ENCODE results near the gene MUC5AC. TPM values are rescaled to one million over a fixed set of nuclear protein-coding genes. Genes with fewer than 3 reads are reported as not detected.

Gene MUC5AC
- total RNA-seq, 1 donor from 2014 or later: 1.4 TPM

DNA sequence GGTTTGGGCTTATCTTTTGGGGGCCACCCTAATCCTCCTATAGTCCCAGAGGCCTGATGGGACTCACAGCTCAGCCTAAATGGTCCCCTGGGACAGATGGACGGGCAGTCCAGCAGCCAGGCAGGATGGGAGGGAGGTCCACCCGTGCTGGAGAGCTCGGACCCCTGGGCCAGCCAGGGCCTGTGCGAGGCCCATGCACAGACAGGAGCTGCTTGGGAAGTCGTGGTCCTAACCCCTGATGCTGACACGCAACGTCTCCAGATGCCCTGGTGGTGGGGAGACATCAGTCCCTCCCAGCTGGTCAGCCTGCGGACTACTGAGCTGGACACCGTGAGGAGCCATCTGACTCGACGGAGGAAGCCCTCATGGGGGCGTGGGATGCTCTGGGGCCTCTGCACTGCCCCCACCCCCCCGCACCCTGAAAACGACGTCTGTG lies 31.2 kb upstream of the MUC5AC start:
- no peaks in the 10 kb centered on the region for H3K9me3 Mint-ChIP-seq
- TF ChIP-seq, protein P1, sequence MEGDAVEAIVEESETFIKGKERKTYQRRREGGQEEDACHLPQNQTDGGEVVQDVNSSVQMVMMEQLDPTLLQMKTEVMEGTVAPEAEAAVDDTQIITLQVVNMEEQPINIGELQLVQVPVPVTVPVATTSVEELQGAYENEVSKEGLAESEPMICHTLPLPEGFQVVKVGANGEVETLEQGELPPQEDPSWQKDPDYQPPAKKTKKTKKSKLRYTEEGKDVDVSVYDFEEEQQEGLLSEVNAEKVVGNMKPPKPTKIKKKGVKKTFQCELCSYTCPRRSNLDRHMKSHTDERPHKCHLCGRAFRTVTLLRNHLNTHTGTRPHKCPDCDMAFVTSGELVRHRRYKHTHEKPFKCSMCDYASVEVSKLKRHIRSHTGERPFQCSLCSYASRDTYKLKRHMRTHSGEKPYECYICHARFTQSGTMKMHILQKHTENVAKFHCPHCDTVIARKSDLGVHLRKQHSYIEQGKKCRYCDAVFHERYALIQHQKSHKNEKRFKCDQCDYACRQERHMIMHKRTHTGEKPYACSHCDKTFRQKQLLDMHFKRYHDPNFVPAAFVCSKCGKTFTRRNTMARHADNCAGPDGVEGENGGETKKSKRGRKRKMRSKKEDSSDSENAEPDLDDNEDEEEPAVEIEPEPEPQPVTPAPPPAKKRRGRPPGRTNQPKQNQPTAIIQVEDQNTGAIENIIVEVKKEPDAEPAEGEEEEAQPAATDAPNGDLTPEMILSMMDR (conservative IDR thresholded peaks at IDR 0.05): no peak
- H3K27ac Mint-ChIP-seq: no peak overlapping the region
- H3K36me3 Mint-ChIP-seq: no peaks in the 10 kb centered on the region
- DNase-seq (ENCODE audit: extremely low spot score, unreplicated experiment): peak; percentile 57
- H3K4me1 Mint-ChIP-seq (ENCODE audit: unreplicated experiment): no peaks in the 10 kb centered on the region
- no peak overlapping the region for H3K4me3 Mint-ChIP-seq
- H3K27me3 Mint-ChIP-seq: peaks cover 9% of the 10 kb centered on the region

DNA sequence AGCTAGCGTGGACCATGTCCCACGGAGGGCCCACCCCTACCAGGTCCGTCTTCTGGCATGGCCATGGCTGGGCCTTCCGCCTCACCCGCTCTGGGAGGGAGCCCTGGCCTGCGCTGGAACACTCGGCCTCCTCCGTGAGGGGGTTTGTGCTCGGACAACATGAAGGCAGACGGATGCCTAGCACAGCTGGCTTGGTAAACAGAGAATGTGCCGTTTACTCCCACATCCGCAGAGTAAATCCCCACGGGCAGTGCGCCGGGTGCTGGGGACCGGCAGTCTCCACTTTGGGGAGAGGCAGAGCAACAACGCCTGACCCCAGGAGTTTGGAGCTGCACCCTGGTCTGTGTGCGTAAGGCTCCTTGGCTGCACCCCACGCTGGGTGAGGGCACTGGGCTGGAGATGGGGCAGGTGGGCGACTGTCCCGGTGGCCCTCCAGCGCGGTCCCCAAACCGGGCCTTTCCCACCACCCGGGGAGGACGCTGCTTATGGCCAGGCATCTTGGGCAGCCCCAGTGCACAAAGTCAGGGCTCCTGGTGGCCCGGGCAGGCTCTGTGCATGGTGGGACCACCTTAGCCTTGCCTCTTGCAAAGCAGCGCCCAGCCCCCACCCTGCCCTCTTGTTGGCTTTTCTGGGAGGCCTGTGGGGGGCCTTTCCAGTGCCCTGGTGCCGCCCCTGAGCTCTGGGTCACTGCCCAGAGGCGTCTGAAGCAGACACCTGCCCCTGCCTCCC lies 30.7 kb upstream of the MUC5AC start:
- Mint-ChIP-seq H3K9me3 (no peaks in the 10 kb centered on the region), H3K27me3 (peaks cover 12% of the 10 kb centered on the region), H3K4me1 (ENCODE audit: unreplicated experiment) (no peaks in the 10 kb centered on the region), H3K4me3 (no peak overlapping the region), H3K36me3 (no peaks in the 10 kb centered on the region), H3K27ac (no peak overlapping the region)
- TF ChIP-seq, protein P1 (conservative IDR thresholded peaks at IDR 0.05): no peak
- peak; percentile 67 for DNase-seq (ENCODE audit: extremely low spot score, unreplicated experiment)

DNA sequence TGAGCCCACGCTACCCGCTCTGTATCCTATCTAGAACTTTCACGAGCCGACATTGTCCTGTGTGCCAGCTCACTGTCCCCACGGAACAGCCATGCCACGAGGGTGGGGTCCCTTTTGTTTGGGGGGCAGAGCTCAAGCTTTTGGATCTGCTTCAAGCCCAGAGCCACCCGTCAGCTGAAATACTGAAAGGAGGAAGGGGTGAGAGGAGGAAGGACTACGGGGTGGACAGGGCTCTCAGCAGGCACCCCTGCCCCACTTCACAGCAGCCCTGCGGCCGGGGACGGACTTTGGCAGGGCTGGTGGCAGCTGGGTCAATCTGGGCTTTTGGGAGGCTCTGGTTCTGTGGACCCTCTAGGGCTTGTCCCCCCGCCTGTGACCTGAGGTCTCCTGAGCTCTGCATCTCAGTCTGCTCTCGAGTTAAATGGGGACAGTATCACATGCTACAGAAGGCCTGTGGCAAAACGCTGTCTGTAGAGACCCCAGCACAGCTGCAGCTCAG lies 30.0 kb upstream of the MUC5AC start:
- Mint-ChIP-seq H3K27ac (peak overlapping the region; percentile 29), H3K27me3 (peaks cover 14% of the 10 kb centered on the region)

DNA sequence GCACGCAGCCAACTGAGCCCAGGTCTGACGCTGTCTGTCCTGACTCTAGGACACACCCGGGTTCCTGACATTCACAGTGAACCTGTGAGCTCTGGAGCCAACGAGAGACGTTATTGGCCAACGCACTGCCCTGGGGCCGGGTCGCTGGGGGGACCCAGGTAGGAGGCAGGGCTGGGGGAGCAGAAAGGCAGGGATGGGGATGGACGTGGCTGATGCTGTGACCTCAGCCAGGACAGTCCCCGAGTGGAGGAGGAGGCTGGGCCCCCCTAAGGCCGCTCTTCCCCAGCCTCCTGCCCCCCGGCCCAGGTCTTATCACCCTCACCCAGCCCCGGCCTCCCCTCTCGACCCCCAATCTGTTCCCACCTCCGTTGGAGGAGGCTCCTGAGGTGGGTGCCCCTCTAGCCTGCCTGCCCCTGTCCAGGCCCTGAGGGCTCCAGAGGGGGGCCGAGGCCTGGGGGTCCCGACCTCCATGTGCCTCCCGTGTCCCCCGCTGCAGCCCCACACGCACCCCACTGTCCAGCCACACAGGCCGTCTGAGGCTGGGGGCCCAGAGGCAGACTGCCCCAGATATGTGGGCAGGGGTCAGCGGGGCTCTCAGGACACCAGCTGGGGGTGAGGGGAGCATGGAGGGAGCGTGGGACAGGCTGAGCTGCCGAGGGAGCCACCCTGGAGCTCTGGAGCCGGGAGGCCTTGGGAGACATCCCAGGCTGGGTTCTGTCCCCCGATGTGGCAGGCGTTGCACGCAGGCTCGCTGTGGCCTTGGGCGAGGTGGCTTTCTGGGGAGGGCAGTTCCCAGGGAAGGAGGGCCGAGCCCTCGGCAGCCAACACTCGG lies 29.2 kb upstream of the MUC5AC start:
- peak; percentile 69 for DNase-seq (ENCODE audit: extremely low spot score, unreplicated experiment)
- TF ChIP-seq, protein P1 (conservative IDR thresholded peaks at IDR 0.05): no peak
- Mint-ChIP-seq H3K36me3 (no peaks in the 10 kb centered on the region), H3K27ac (peak overlapping the region; percentile 29), H3K27me3 (peaks cover 10% of the 10 kb centered on the region), H3K4me3 (no peak overlapping the region), H3K9me3 (no peaks in the 10 kb centered on the region), H3K4me1 (ENCODE audit: unreplicated experiment) (no peaks in the 10 kb centered on the region)

More for the DNA sequence above, 30.0 kb upstream of the MUC5AC start:
- Mint-ChIP-seq H3K4me1 (ENCODE audit: unreplicated experiment) (no peaks in the 10 kb centered on the region), H3K9me3 (no peaks in the 10 kb centered on the region), H3K4me3 (no peak overlapping the region), H3K36me3 (no peaks in the 10 kb centered on the region)
- TF ChIP-seq, protein P1 (conservative IDR thresholded peaks at IDR 0.05): no peak
- DNase-seq (ENCODE audit: extremely low spot score, unreplicated experiment): no peak

DNA sequence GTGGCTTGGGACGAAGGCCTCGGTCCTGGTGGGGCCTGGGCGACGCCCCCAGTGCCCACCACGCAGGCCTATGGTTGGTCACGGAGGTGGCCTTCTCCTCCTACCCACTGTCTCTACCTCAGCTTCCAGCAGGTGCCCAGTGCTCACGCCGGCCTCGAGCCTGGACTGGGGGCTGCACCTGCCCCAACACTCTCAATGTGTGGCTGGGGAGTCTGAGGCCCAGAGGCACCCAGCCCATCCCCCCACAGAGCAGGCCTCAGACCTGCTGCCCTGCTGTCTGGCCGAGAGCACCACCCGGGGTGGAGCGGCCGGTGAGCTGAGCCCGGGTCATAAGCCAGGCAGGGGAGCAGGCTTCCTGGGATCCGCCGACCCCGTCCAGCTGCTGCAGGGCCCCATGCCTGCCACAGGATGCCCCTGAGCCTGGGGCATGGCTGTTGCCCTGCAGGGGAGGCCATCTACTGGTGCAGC lies 28.6 kb upstream of the MUC5AC start:
- Mint-ChIP-seq H3K4me1 (ENCODE audit: unreplicated experiment) (no peaks in the 10 kb centered on the region), H3K27ac (no peak overlapping the region), H3K9me3 (no peaks in the 10 kb centered on the region), H3K36me3 (no peaks in the 10 kb centered on the region), H3K4me3 (no peak overlapping the region), H3K27me3 (peaks cover 11% of the 10 kb centered on the region)
- TF ChIP-seq, protein P1 (conservative IDR thresholded peaks at IDR 0.05): no peak
- DNase-seq (ENCODE audit: extremely low spot score, unreplicated experiment): peak; percentile 58
